RKO (cell line): ENCODE data around the gene ULK1.

Experiments used
- DNase-seq: peaks from one replicate; pipeline ENCODE4 v3.0.0-alpha.2; 2016; ENCODE audit warnings: low spot score

ULK1 gene

GRCh38 chr12:131892711-131893604 lies 1.5 kb upstream of the ULK1 start:
- no peak for DNase-seq

GRCh38 chr12:131893605-131894312 lies 663 bp upstream of the ULK1 start:
- DNase-seq: no peak

- DNase-seq: no peak
These were observed 688 bp downstream of the ULK1 start for GRCh38 chr12:131894981-131895639.

- no peak for DNase-seq
These were observed 1.2 kb downstream of the ULK1 start for GRCh38 chr12:131895640-131896079.

GRCh38 chr12:131896080-131896810 lies 1.8 kb downstream of the ULK1 start:
- DNase-seq: peak; percentile 88

- no peak for DNase-seq
These were observed 2.4 kb downstream of the ULK1 start for GRCh38 chr12:131896811-131897270.

GRCh38 chr12:131897276-131897675 lies 2.9 kb downstream of the ULK1 start:
- no peak for DNase-seq

GRCh38 chr12:131897875-131898274 lies 3.5 kb downstream of the ULK1 start:
- DNase-seq: no peak

- DNase-seq: no peak
These were observed 6.0 kb downstream of the ULK1 start for GRCh38 chr12:131900397-131900796.

GRCh38 chr12:131901431-131902331 lies 7.3 kb downstream of the ULK1 start:
- no peak for DNase-seq

- DNase-seq: no peak
These were observed 8.2 kb downstream of the ULK1 start for GRCh38 chr12:131902332-131903241.

- no peak for DNase-seq
These were observed 9.1 kb downstream of the ULK1 start for GRCh38 chr12:131903270-131904255.

GRCh38 chr12:131904346-131904745 lies 9.9 kb downstream of the ULK1 start:
- DNase-seq: no peak

GRCh38 chr12:131905081-131905629 lies 10.7 kb downstream of the ULK1 start:
- DNase-seq: no peak

- no peak for DNase-seq
These were observed 11.2 kb downstream of the ULK1 start for GRCh38 chr12:131905630-131906091.

GRCh38 chr12:131907379-131908091 lies 13.1 kb downstream of the ULK1 start:
- no peak for DNase-seq
